Endothelial cell (in vitro differentiated cells): ENCODE results near the gene DOK6. TPM values are rescaled to one million over a fixed set of nuclear protein-coding genes. Genes with fewer than 3 reads are reported as not detected.

Experiments
- DNase-seq: peaks from one replicate; pipeline ENCODE4 v3.0.0; 2021; ENCODE audit warnings: low spot score
- H3K27ac Mint-ChIP-seq: one replicate; pipeline ENCODE4 v1.8.0; 2021; ENCODE audit warnings: mixed read lengths, inconsistent platforms; ENCODE audit not compliant: unreplicated experiment
- H3K27me3 Mint-ChIP-seq: one replicate; pipeline ENCODE4 v1.8.0; 2021; ENCODE audit warnings: mild to moderate bottlenecking, moderate library complexity, mixed read lengths, inconsistent platforms; ENCODE audit not compliant: unreplicated experiment
- H3K36me3 Mint-ChIP-seq: one replicate; pipeline ENCODE4 v1.8.0; 2021; ENCODE audit warnings: mild to moderate bottlenecking, low read depth, mixed read lengths, inconsistent platforms; ENCODE audit not compliant: unreplicated experiment
- H3K4me1 Mint-ChIP-seq: one replicate; pipeline ENCODE4 v1.8.0; 2021; ENCODE audit warnings: mild to moderate bottlenecking, mixed read lengths, inconsistent platforms; ENCODE audit not compliant: unreplicated experiment
- H3K4me3 Mint-ChIP-seq: one replicate; pipeline ENCODE4 v1.8.0; 2021; ENCODE audit warnings: mild to moderate bottlenecking, mixed read lengths, inconsistent platforms; ENCODE audit not compliant: unreplicated experiment
- H3K9me3 Mint-ChIP-seq: one replicate; pipeline ENCODE4 v1.8.0; 2021; ENCODE audit warnings: mixed read lengths, inconsistent platforms; ENCODE audit not compliant: unreplicated experiment
- CTCF ChIP-seq: fragments of 200-600 bp; sonication (generic); IDR thresholded peaks from one replicate; pipeline ENCODE4 v1.5.0; 2021; ENCODE audit warnings: antibody characterized with exemption; ENCODE audit not compliant: unreplicated experiment
- total RNA-seq: library from RNA; stranded (reverse); fragmentation: NEBNext Ultra II Directional; extraction: Animal tissue kit (Norgen Biotek cat#: 25700); gene quantifications from one replicate; pipeline ENCODE4 v1.2.1, GENCODE V29; 2021; ENCODE audit not compliant: unreplicated experiment

The DOK6 gene
- total RNA-seq, 1 donor from 2014 or later = 2.2 TPM

GRCh38 chr18:69411199-69411598 is 10.5 kb downstream of the DOK6 start:
- no peak overlapping the region for H3K27ac Mint-ChIP-seq
- H3K4me3 Mint-ChIP-seq = no peak overlapping the region
- H3K4me1 Mint-ChIP-seq = no peaks in the 10 kb centered on the region
- H3K9me3 Mint-ChIP-seq = no peaks in the 10 kb centered on the region
- no peak for DNase-seq
- no peaks in the 10 kb centered on the region for H3K36me3 Mint-ChIP-seq
- no peak for TF ChIP-seq CTCF
- H3K27me3 Mint-ChIP-seq = no peaks in the 10 kb centered on the region

GRCh38 chr18:69414184-69414583 is 13.5 kb downstream of the DOK6 start:
- Mint-ChIP-seq H3K4me1 (no peaks in the 10 kb centered on the region), H3K4me3 (no peak overlapping the region), H3K27ac (no peak overlapping the region), H3K27me3 (no peaks in the 10 kb centered on the region), H3K9me3 (no peaks in the 10 kb centered on the region), H3K36me3 (no peaks in the 10 kb centered on the region)
- DNase-seq = no peak
- TF ChIP-seq CTCF = no peak

- Mint-ChIP-seq H3K27ac (no peak overlapping the region), H3K4me3 (no peak overlapping the region), H3K4me1 (no peaks in the 10 kb centered on the region), H3K27me3 (peaks cover 3% of the 10 kb centered on the region), H3K36me3 (no peaks in the 10 kb centered on the region), H3K9me3 (no peaks in the 10 kb centered on the region)
- no peak for DNase-seq
- no peak for TF ChIP-seq CTCF
These were observed 32.2 kb downstream of the DOK6 start for GRCh38 chr18:69432847-69433246.

GRCh38 chr18:69435000-69435399 is 34.3 kb downstream of the DOK6 start:
- Mint-ChIP-seq H3K9me3 (no peaks in the 10 kb centered on the region), H3K4me1 (no peaks in the 10 kb centered on the region), H3K27ac (no peak overlapping the region), H3K27me3 (peaks cover 3% of the 10 kb centered on the region), H3K4me3 (no peak overlapping the region), H3K36me3 (no peaks in the 10 kb centered on the region)
- DNase-seq = no peak
- TF ChIP-seq CTCF = no peak

GRCh38 chr18:69444221-69444620 is 43.5 kb downstream of the DOK6 start:
- Mint-ChIP-seq H3K36me3 (no peaks in the 10 kb centered on the region), H3K27me3 (no peaks in the 10 kb centered on the region), H3K9me3 (peaks cover 3% of the 10 kb centered on the region), H3K4me1 (no peaks in the 10 kb centered on the region), H3K4me3 (no peak overlapping the region), H3K27ac (no peak overlapping the region)
- no peak for DNase-seq
- TF ChIP-seq CTCF = no peak
